ENCODE measurements around the gene ITSN2.

The ITSN2 gene

GRCh38 chr2:24330161-24330560 is 30.2 kb downstream of the ITSN2 start:
- H3K4me1 Mint-ChIP-seq (ENCODE audit: low read depth): peaks cover 57% of the 10 kb centered on the region
- no peak overlapping the region for H3K27ac Mint-ChIP-seq
- H3K4me3 Mint-ChIP-seq: peak overlapping the region; percentile 15

DNA sequence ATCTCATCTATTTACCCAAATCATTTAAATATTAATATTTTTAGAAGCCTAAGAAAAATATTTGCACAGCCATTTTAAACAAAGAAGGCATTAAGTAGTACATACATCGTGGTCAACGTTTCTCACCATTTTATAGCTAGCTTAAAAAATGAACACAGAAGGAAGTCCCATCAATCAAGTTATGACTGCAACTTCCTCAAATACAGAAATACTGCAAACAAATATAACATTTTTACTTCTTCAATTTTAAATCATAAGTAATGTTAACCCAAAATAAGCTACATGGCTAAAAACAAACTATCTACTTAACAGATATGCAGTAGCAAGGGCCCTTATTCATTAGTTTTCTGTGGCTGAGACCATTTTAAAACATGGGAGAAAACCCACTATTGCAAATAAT is 30.6 kb downstream of the ITSN2 start:
- Mint-ChIP-seq H3K27ac (no peak overlapping the region), H3K36me3 (peaks cover 5% of the 10 kb centered on the region), H3K4me1 (ENCODE audit: low read depth) (peaks cover 57% of the 10 kb centered on the region), H3K4me3 (no peak overlapping the region), H3K9me3 (ENCODE audit: low read depth) (no peaks in the 10 kb centered on the region), H3K27me3 (no peaks in the 10 kb centered on the region)

More at GRCh38 chr2:24330161-24330560, 30.2 kb downstream of the ITSN2 start:
- Mint-ChIP-seq H3K27me3 (no peaks in the 10 kb centered on the region), H3K36me3 (peaks cover 5% of the 10 kb centered on the region), H3K9me3 (ENCODE audit: low read depth) (no peaks in the 10 kb centered on the region)

GRCh38 chr2:24328010-24328409 is 32.3 kb downstream of the ITSN2 start:
- Mint-ChIP-seq H3K9me3 (ENCODE audit: low read depth) (no peaks in the 10 kb centered on the region), H3K4me3 (no peak overlapping the region), H3K27ac (no peak overlapping the region), H3K36me3 (peaks cover 5% of the 10 kb centered on the region), H3K4me1 (ENCODE audit: low read depth) (peaks cover 44% of the 10 kb centered on the region), H3K27me3 (no peaks in the 10 kb centered on the region)

- Mint-ChIP-seq H3K27me3 (no peaks in the 10 kb centered on the region), H3K4me1 (ENCODE audit: low read depth) (peaks cover 28% of the 10 kb centered on the region), H3K27ac (peak overlapping the region; percentile 4), H3K4me3 (no peak overlapping the region), H3K9me3 (ENCODE audit: low read depth) (no peaks in the 10 kb centered on the region), H3K36me3 (peaks cover 3% of the 10 kb centered on the region)
Observed at GRCh38 chr2:24317491-24317920, 42.8 kb downstream of the ITSN2 start.

DNA sequence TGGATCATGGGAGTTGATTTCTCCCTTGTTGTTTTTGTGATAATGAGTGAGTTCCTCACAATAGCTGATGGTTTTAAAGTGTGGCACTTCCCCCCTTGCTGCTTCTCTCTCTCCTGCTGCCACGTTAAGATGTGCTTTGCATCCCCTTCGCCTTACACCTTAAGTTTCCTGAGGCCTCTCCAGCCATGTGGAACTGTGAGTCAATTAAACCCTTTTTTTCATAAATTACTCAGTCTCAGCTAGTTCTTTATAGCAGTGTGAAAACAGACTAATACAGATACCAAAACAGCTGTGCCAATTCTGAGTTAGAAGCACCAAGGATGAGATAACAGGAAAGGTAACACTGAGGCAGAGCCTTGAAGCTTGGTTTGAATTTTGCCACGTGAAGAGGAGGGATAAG is 44.7 kb downstream of the ITSN2 start:
- peaks cover 3% of the 10 kb centered on the region for H3K36me3 Mint-ChIP-seq
- no peaks in the 10 kb centered on the region for H3K27me3 Mint-ChIP-seq
- peak overlapping the region; percentile 34 for H3K27ac Mint-ChIP-seq
- no peak overlapping the region for H3K4me3 Mint-ChIP-seq
- H3K9me3 Mint-ChIP-seq (ENCODE audit: low read depth): no peaks in the 10 kb centered on the region
- H3K4me1 Mint-ChIP-seq (ENCODE audit: low read depth): peaks cover 24% of the 10 kb centered on the region

DNA sequence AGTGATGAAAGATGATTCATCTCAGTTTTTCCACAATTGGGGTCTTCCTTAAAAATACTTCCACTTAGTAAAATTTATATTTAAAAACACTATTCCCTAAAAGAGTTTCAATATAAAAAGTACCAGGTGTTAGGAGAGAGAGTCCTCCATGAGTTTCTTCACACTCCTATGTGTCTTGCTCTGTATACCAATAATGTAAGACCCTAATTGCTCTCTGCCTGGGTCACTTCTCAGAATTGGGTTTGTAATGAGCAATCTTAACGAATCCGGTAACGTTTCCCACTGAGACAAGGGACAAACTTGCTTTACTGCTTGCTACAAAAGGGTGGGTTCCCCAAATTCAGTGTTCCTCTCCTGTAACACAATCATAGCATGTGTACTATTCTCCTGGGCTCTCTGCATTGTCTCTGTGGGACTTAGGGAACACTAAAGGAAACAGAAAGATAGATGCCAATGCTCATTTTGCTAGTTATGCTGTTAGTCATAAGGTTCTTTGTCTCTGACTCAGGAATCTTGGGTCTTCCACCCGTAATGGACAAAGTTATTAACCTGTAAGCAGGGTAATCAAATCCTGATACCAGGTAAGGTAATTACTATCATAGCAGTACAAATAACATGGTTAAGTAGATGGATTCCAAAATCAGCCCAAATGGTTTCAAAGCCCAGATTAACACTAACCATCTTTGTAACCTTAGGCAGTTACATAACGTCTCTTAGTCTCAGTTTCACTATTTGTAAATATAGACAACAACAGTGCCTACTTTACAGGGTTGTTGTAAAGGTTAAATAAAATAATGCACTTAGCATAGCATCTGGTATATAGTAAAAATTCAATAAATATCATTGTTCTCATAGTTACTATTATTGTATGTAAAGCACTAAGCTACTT is 46.3 kb downstream of the ITSN2 start:
- Mint-ChIP-seq H3K27me3 (no peaks in the 10 kb centered on the region), H3K9me3 (ENCODE audit: low read depth) (no peaks in the 10 kb centered on the region), H3K36me3 (peaks cover 5% of the 10 kb centered on the region), H3K4me3 (no peak overlapping the region), H3K4me1 (ENCODE audit: low read depth) (peaks cover 18% of the 10 kb centered on the region), H3K27ac (no peak overlapping the region)

DNA sequence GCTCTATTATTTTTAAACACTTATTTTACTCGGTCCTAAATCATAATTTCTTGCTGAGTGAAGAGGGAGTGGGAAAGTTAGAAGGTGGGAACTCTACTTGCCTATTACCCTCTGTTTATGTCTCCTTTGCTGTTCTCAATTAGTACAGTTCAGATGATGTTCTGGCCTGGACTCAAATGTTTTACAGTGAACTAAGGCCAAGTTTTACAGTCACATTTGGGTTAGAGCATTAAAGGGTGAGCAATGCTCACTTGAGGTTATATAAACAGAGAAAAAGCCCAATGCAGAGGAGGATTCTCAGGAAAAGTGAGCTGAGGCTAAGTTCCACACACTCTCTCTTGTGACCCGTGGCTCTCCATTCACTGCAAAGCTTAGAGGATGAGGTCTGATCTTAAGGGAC is 52.4 kb downstream of the ITSN2 start:
- Mint-ChIP-seq H3K4me1 (ENCODE audit: low read depth) (no peaks in the 10 kb centered on the region), H3K4me3 (no peak overlapping the region), H3K27me3 (no peaks in the 10 kb centered on the region), H3K9me3 (ENCODE audit: low read depth) (no peaks in the 10 kb centered on the region), H3K36me3 (peaks cover 12% of the 10 kb centered on the region), H3K27ac (no peak overlapping the region)

DNA sequence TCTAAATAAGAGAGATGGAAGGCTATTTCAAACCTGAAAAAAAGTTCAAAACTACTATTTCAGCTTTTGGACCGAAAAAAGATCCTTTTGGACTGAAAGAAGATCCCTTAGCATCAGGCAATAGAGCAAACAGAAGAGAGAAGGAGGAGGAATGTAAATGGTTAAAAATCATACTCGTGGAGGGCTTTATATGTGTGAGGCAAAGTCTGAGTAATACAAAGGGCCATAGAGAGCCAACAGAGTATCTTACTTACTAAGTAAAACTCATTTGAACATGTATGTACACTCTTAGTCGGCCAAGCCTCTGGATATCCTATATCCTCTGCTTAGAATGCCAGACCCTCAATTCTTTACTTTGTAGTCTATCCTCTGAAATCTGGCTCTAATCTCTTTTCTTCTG is 55.7 kb downstream of the ITSN2 start:
- H3K9me3 Mint-ChIP-seq (ENCODE audit: low read depth): no peaks in the 10 kb centered on the region
- H3K4me3 Mint-ChIP-seq: no peak overlapping the region
- peak overlapping the region; percentile 13 for H3K27ac Mint-ChIP-seq
- no peaks in the 10 kb centered on the region for H3K4me1 Mint-ChIP-seq (ENCODE audit: low read depth)
- H3K36me3 Mint-ChIP-seq: peaks cover 15% of the 10 kb centered on the region
- H3K27me3 Mint-ChIP-seq: no peaks in the 10 kb centered on the region

DNA sequence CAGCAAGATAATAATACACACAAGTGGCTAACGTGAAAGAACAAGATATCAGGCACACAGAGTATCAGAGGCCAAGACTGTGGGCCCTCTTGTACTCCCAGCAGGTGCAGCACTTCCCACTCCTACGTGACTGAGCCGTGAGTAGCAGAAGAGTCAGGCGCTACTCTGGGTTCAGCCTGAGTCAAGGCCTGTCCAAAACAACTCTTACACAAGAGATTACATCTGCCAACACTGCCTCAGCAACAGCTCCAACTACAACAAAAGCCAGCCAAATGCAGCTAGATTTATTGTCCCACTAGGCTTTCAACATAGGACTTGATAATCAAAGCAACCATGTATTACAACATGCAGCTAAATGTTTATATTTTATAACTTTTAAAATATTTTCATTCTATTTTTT is 56.2 kb downstream of the ITSN2 start:
- Mint-ChIP-seq H3K9me3 (ENCODE audit: low read depth) (no peaks in the 10 kb centered on the region), H3K4me1 (ENCODE audit: low read depth) (peaks cover 1% of the 10 kb centered on the region), H3K4me3 (no peak overlapping the region), H3K36me3 (peaks cover 16% of the 10 kb centered on the region), H3K27me3 (no peaks in the 10 kb centered on the region), H3K27ac (no peak overlapping the region)

GRCh38 chr2:24301599-24301998 is 58.7 kb downstream of the ITSN2 start:
- Mint-ChIP-seq H3K27ac (no peak overlapping the region), H3K36me3 (peaks cover 19% of the 10 kb centered on the region), H3K4me1 (ENCODE audit: low read depth) (peaks cover 1% of the 10 kb centered on the region), H3K27me3 (no peaks in the 10 kb centered on the region), H3K4me3 (no peak overlapping the region), H3K9me3 (ENCODE audit: low read depth) (no peaks in the 10 kb centered on the region)

GRCh38 chr2:24297663-24298062 is 62.7 kb downstream of the ITSN2 start:
- no peak overlapping the region for H3K4me3 Mint-ChIP-seq
- peaks cover 1% of the 10 kb centered on the region for H3K4me1 Mint-ChIP-seq (ENCODE audit: low read depth)
- H3K36me3 Mint-ChIP-seq: peaks cover 23% of the 10 kb centered on the region
- H3K27ac Mint-ChIP-seq: no peak overlapping the region
- H3K9me3 Mint-ChIP-seq (ENCODE audit: low read depth): no peaks in the 10 kb centered on the region
- H3K27me3 Mint-ChIP-seq: no peaks in the 10 kb centered on the region

GRCh38 chr2:24287171-24287570 is 73.2 kb downstream of the ITSN2 start:
- Mint-ChIP-seq H3K36me3 (peaks cover 4% of the 10 kb centered on the region), H3K9me3 (ENCODE audit: low read depth) (no peaks in the 10 kb centered on the region), H3K27me3 (no peaks in the 10 kb centered on the region), H3K4me1 (ENCODE audit: low read depth) (peaks cover 4% of the 10 kb centered on the region), H3K4me3 (no peak overlapping the region), H3K27ac (peak overlapping the region; percentile 23)

- Mint-ChIP-seq H3K27me3 (no peaks in the 10 kb centered on the region), H3K36me3 (peaks cover 3% of the 10 kb centered on the region), H3K4me3 (no peak overlapping the region), H3K4me1 (ENCODE audit: low read depth) (peaks cover 4% of the 10 kb centered on the region), H3K9me3 (ENCODE audit: low read depth) (no peaks in the 10 kb centered on the region), H3K27ac (no peak overlapping the region)
Observed at GRCh38 chr2:24285484-24286152, 74.7 kb downstream of the ITSN2 start.

GRCh38 chr2:24280645-24281044 is 79.7 kb downstream of the ITSN2 start:
- Mint-ChIP-seq H3K27ac (no peak overlapping the region), H3K9me3 (ENCODE audit: low read depth) (no peaks in the 10 kb centered on the region), H3K4me1 (ENCODE audit: low read depth) (no peaks in the 10 kb centered on the region), H3K4me3 (no peak overlapping the region), H3K36me3 (no peaks in the 10 kb centered on the region), H3K27me3 (no peaks in the 10 kb centered on the region)

DNA sequence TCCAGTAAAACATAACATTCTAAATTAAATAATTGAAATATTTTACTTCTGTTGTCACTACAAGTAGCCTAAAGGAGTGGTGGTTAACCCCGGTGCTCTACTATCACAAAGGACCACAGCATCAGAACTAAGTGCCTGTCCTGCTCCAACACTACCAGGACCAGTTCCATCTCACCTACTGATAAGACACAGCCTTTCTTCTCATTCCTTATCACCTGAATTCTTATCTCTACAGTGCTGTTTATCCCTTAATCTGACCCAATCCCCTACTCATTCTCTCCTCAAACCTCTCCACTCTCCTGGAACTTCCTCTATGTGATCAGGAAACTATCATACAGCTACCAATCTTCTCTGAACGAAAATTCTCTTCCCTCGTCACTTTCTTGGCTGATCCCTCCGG is 80.2 kb downstream of the ITSN2 start:
- H3K9me3 Mint-ChIP-seq (ENCODE audit: low read depth): no peaks in the 10 kb centered on the region
- no peak overlapping the region for H3K4me3 Mint-ChIP-seq
- no peaks in the 10 kb centered on the region for H3K36me3 Mint-ChIP-seq
- H3K27ac Mint-ChIP-seq: no peak overlapping the region
- H3K27me3 Mint-ChIP-seq: no peaks in the 10 kb centered on the region
- no peaks in the 10 kb centered on the region for H3K4me1 Mint-ChIP-seq (ENCODE audit: low read depth)

All from activated naive CD8-positive, alpha-beta T cell (primary cell).